ENCODE results near the gene EFHC1. TPM values are rescaled to one million over a fixed set of nuclear protein-coding genes. Genes with fewer than 3 reads are reported as not detected.

Gene EFHC1
- total RNA-seq, 1 donor from 2014 or later = 43.6 TPM

GRCh38 chr6:52508261-52508739 is 88.2 kb downstream of the EFHC1 start:
- no peaks in the 10 kb centered on the region for H3K4me1 Mint-ChIP-seq (ENCODE audit: low read depth)
- H3K27ac Mint-ChIP-seq = no peak overlapping the region
- TF ChIP-seq CTCF (IDR thresholded peaks at IDR 0.05; ENCODE audit: unreplicated experiment) = no peak

GRCh38 chr6:52509281-52510212 is 89.4 kb downstream of the EFHC1 start:
- H3K9me3 Mint-ChIP-seq (ENCODE audit: low read depth) = no peaks in the 10 kb centered on the region
- H3K27me3 Mint-ChIP-seq = no peaks in the 10 kb centered on the region
- no peaks in the 10 kb centered on the region for H3K4me1 Mint-ChIP-seq (ENCODE audit: low read depth)
- H3K4me3 Mint-ChIP-seq (ENCODE audit: low read depth) = no peak overlapping the region
- no peak overlapping the region for H3K27ac Mint-ChIP-seq
- peaks cover 6% of the 10 kb centered on the region for H3K36me3 Mint-ChIP-seq (ENCODE audit: insufficient read depth)
- TF ChIP-seq CTCF (IDR thresholded peaks at IDR 0.05; ENCODE audit: unreplicated experiment) = no peak
- DNase-seq (ENCODE audit: low spot score, unreplicated experiment) = no peak

More at GRCh38 chr6:52508261-52508739, 88.2 kb downstream of the EFHC1 start:
- H3K36me3 Mint-ChIP-seq (ENCODE audit: insufficient read depth) = peaks cover 4% of the 10 kb centered on the region
- DNase-seq (ENCODE audit: low spot score, unreplicated experiment) = no peak
- H3K4me3 Mint-ChIP-seq (ENCODE audit: low read depth) = no peak overlapping the region
- no peaks in the 10 kb centered on the region for H3K27me3 Mint-ChIP-seq
- no peaks in the 10 kb centered on the region for H3K9me3 Mint-ChIP-seq (ENCODE audit: low read depth)

GRCh38 chr6:52510213-52510562 is 90.0 kb downstream of the EFHC1 start:
- Mint-ChIP-seq H3K4me3 (ENCODE audit: low read depth) (no peak overlapping the region), H3K27me3 (no peaks in the 10 kb centered on the region), H3K4me1 (ENCODE audit: low read depth) (no peaks in the 10 kb centered on the region), H3K9me3 (ENCODE audit: low read depth) (no peaks in the 10 kb centered on the region), H3K36me3 (ENCODE audit: insufficient read depth) (peaks cover 8% of the 10 kb centered on the region), H3K27ac (no peak overlapping the region)
- no peak for TF ChIP-seq CTCF (IDR thresholded peaks at IDR 0.05; ENCODE audit: unreplicated experiment)
- DNase-seq (ENCODE audit: low spot score, unreplicated experiment) = no peak

- no peak overlapping the region for H3K4me3 Mint-ChIP-seq (ENCODE audit: low read depth)
- H3K4me1 Mint-ChIP-seq (ENCODE audit: low read depth) = no peaks in the 10 kb centered on the region
- no peak for TF ChIP-seq CTCF (IDR thresholded peaks at IDR 0.05; ENCODE audit: unreplicated experiment)
- no peak overlapping the region for H3K27ac Mint-ChIP-seq
- peaks cover 8% of the 10 kb centered on the region for H3K36me3 Mint-ChIP-seq (ENCODE audit: insufficient read depth)
- no peak for DNase-seq (ENCODE audit: low spot score, unreplicated experiment)
- no peaks in the 10 kb centered on the region for H3K27me3 Mint-ChIP-seq
- H3K9me3 Mint-ChIP-seq (ENCODE audit: low read depth) = no peaks in the 10 kb centered on the region
Measured at GRCh38 chr6:52511163-52511562, 91.0 kb downstream of the EFHC1 start.

- no peak overlapping the region for H3K4me3 Mint-ChIP-seq (ENCODE audit: low read depth)
- H3K4me1 Mint-ChIP-seq (ENCODE audit: low read depth) = no peaks in the 10 kb centered on the region
- H3K27ac Mint-ChIP-seq = peak overlapping the region; percentile 27
- TF ChIP-seq CTCF (IDR thresholded peaks at IDR 0.05; ENCODE audit: unreplicated experiment) = no peak
- H3K36me3 Mint-ChIP-seq (ENCODE audit: insufficient read depth) = peaks cover 8% of the 10 kb centered on the region
- no peaks in the 10 kb centered on the region for H3K9me3 Mint-ChIP-seq (ENCODE audit: low read depth)
- no peaks in the 10 kb centered on the region for H3K27me3 Mint-ChIP-seq
- DNase-seq (ENCODE audit: low spot score, unreplicated experiment) = no peak
Measured at GRCh38 chr6:52511572-52512151, 91.5 kb downstream of the EFHC1 start.
